ENCODE measurements around the gene DNASE1L3. TPM values are rescaled to one million over a fixed set of nuclear protein-coding genes. Genes with fewer than 3 reads are reported as not detected.
"Not testable (repeated sequence)": the region's sequence is repeated elsewhere in the genome, so short reads cannot be mapped to it uniquely, and the experiment has no call there.

The DNASE1L3 gene
- total RNA-seq, 1 donor from 2014 or later, result 1.9 TPM

DNA sequence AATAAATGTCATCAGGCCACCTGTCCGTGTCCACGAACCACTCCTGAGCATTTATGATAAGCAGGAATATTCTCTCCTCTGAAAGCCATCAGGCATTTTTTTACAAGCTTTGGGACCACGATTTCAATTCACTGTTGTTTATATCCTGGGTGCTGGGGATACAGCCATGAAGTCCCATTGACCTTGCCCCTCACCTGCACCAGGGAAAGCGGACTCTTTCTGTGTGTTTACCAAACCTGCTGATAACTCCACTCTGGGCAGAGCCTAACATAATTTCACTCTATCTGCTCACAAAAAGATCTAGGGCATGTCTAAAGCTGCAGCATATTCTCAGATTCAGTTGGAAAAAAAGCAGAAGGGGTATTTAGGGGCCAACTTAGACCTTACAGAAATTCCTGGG lies 4.8 kb downstream of the DNASE1L3 start:
- no peak for DNase-seq
- intact Hi-C loops (cut with micrococcal nuclease), result no loop called here
- ATAC-seq, result no peak

DNA sequence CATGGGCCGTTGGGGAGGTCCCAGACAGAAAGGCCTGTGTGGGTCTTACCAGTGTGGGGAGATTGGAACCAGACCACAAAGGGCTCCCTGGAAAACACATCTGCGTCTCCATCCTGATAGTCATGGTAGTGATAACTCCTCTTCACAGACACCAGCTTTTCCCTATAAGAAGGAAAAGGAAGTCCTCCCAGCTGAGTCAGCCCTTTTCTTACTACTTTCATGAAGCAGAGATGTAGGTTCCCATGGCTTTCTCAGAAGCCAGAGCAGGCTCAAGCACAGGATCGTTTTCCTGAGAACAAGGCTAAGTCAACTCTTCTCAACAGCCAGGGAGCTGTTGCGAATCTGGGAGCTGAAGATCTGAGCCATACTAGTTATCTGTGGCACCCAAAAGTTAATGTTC lies 6.1 kb downstream of the DNASE1L3 start:
- DNase-seq (no peak), ATAC-seq (no peak)
- intact Hi-C loops (cut with micrococcal nuclease), result no loop called here

DNA sequence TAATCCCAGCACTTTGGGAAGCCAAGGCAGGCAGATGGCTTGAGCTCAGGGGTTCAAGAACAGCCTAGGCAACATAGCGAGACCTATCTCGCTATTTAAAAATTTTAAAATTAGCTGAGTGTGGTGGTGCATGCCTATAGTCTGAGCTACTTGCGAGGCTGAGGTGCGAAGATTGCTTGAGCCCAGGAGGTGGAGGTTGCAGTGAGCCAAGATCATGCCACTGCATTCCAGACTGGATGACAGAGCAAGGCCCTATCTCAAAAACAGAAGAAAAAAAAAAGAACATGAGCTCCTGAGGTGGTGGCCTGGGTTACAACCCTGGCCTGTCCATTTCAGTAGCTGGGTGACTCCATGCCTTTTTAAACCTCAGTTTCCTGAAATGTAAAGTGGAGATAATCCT lies 7.2 kb downstream of the DNASE1L3 start:
- ATAC-seq (no peak), DNase-seq (no peak)
- intact Hi-C loops (cut with micrococcal nuclease), result no loop called here

DNA sequence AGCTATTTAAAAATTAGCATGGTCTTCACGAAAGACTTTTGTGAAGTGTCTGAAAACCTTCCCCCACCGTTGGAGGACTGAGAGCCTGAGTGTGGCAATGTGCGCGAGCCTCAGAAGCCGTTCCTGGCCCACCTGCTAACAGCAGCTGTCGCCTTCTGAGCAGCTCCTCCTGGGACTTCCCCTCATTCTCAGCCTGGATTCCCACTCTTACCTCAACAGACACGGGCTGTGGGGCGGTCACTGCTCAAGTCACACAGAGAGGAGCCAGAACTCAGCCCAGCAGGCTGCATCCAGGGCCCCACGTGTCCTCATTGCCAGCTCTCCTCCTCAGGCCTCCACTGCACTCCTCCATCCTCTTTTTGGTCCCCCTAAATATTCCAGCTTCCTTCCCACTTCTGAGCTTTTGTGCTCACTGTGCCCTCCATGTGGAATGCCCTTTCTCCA lies 7.8 kb downstream of the DNASE1L3 start:
- DNase-seq, result no peak
- intact Hi-C loops (cut with micrococcal nuclease), result no loop called here
- ATAC-seq, result no peak

DNA sequence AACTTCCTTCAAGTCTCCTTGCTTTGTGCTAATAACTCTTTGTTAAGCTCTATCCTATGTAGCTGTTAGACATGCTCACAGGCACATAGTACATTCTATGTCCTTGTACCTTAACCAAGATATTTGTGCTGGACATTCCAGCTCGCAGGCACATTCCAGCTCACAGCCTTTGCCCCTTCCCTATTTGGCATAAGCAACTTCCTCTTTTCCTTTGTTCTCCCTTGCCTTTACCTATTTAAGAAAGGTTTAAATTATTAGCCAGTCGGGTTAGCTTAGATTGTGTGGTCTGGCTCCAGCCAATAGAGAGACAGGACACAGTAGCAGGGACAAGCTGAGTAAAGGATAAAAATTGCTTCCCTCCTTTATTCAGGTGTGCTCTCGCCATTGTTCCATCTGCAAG lies 9.3 kb downstream of the DNASE1L3 start:
- DNase-seq, result not testable (repeated sequence)

DNA sequence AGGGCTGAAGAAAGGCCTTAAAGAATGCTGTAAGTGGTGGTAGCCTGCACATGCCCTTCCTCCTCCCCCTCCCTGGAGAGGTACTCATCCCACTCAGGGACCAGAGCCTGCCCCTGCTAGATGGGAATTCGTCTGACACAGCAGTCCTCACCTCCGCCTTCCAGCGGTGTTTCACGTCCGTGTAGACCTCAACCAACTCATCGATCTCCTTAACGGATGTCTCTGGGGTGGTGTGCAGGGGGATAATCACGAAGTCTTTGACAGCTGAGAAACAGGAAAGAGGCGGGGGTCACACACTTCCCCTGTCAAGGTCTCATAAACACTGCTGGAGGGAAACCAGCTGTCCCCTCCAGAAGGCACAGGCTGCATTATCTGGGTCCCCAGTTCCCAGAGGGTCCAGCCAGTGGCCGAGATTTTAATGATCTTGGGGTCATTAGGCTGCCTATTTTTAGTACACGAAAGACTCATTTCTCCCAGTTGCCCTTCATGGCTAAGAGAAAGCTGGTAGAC lies 9.9 kb downstream of the DNASE1L3 start:
- ATAC-seq (no peak), DNase-seq (no peak)
- intact Hi-C loops (cut with micrococcal nuclease), result no loop called here

More for the DNA sequence above, 9.3 kb downstream of the DNASE1L3 start:
- intact Hi-C loops (cut with micrococcal nuclease); ATAC-seq: not testable (repeated sequence)

DNA sequence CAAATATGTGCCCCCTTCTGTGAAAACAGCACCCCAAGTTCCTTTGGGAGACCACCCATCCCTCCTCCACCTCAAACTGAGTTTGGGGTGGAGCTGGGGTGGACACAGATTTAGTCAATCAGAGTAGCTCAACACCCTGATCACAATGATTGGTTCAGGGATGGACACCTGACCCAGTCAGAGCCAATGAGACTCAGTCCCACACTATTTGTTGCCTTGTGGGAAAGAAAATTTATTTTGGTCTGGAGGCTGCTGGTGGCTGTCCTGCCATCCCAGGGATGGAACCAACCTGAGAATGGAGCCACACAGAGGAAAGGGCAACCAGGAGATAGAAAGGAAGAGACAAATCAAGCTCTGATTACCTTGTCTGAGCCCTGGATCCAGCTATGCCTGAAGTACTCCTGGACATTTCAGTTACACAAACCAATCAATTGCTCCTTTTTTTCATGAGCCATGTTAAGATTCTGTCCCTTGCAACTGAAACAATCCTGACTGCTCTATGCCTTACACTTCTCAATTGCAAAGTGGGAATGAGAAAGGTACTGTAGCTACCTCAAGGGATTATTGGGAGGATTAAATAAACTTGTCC lies 10.6 kb downstream of the DNASE1L3 start:
- ATAC-seq, result no peak
- no peak for DNase-seq
- intact Hi-C loops (cut with micrococcal nuclease), result no loop called here

DNA sequence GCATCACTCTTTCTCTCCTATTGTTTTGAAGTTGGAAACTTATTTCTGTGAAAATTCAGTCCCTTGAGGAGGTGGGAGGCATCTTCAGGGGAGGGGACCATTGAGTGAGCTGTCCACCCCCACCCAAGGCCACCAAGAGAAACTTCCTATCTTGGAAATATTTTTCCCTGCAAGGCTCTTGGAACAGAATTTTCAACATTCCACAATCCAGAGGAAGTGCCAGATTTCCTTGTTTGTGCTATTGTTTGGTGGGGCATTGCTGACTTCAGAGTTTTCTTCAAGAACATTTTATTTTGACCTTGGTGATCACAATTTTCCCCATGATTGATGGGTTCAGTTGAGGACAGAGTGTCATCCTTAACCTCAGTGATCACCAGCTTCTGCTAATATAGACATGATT lies 12.0 kb downstream of the DNASE1L3 start:
- ATAC-seq, result no peak
- DNase-seq, result no peak
- intact Hi-C loops (cut with micrococcal nuclease), result no loop called here

DNA sequence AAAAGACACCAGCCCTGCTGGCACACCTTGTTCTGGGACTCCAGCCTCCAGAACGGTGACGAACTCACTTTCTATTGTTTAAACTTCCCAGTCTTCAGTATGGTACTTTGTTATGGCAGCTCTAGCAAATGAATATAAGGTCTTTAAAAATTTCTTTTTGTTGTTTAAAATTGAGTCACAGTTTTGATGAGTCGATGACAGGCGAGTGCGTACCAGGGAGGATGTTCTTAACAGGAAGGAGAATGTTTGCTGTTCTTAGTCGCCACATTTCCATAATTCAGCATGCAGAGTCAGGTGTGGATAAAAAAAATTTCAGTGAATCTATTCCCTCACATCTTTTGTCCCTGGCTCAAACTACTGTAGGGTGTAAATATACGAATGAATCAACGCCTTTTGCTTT lies 12.4 kb downstream of the DNASE1L3 start:
- intact Hi-C loops (cut with micrococcal nuclease), result no loop called here
- no peak for DNase-seq
- ATAC-seq, result no peak

DNA sequence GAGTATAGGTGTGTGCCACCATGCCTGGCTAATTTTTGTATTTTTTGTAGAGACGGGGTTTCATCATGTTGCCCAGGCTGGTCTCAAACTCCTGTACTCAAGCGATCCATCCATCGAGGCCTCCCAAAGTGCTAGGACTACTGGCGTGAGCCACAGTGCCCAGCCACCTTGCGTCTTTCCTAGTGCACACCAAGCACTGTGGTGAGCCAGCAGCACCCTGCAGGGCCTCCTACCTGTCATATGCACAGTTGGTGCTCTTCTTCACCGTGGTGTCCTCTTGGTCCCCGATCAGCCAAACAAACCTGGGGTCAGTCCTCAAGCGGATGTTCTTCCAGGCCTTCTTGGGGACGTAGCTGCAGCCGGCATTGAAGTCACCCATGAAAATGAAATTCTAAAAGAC lies 13.2 kb downstream of the DNASE1L3 start:
- ATAC-seq (no peak), DNase-seq (no peak)
- intact Hi-C loops (cut with micrococcal nuclease), result no loop called here

DNA sequence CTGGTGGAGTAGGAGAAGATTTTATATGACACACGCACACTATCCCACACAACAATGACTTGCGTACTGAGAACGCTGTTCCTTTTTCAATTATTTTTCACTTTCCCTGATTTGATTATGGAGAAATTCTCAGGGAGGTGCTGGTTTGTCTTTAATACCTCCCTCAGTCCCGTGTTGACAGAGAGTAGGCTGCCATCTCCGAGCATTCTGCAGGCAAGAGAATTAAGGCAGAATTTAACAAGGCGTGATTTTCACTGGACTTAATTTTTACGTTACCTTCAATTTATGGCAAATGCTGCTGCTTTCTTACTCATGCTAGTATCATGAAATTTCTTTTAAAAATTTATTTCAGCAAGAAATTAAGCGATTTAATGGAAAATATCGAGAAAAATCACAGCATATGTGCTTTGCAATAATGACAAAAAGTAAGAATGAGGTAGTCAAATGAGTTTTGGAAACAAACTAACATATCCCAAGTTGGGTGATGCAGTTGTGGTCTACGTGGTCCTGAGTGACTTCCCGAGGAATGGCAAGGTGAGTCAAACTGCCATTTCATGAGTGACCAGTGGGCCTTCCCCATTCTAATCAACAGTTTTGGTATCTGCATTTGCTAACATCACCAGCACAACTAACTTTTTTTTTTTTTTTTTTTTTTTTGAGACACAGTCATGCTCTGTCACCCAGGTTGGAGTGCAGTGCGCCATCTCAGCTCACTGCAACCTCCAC lies 16.9 kb downstream of the DNASE1L3 start:
- intact Hi-C loops (cut with micrococcal nuclease), result no loop called here
- ATAC-seq, result no peak
- no peak for DNase-seq

DNA sequence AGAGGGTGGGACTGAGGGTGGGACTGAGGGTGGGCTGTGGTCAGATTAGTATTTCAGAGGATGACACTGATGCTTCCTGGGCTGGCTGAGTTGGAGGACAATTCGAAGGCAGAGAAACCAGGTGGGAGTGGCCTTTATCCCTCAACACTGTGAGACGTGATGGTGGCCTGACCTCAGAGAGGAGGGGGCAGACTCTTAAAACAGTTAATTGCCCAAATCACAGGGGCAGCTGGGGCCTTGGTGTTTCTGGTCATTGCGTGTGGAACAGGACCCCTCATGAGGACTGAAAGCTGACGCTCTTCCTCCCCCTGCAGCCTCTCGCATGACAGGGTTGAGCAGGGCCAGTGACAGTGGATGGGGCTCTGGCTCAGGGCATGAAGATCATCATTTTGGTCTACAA lies 18.7 kb downstream of the DNASE1L3 start:
- ATAC-seq, result no peak
- intact Hi-C loops (cut with micrococcal nuclease), result no loop called here

DNA sequence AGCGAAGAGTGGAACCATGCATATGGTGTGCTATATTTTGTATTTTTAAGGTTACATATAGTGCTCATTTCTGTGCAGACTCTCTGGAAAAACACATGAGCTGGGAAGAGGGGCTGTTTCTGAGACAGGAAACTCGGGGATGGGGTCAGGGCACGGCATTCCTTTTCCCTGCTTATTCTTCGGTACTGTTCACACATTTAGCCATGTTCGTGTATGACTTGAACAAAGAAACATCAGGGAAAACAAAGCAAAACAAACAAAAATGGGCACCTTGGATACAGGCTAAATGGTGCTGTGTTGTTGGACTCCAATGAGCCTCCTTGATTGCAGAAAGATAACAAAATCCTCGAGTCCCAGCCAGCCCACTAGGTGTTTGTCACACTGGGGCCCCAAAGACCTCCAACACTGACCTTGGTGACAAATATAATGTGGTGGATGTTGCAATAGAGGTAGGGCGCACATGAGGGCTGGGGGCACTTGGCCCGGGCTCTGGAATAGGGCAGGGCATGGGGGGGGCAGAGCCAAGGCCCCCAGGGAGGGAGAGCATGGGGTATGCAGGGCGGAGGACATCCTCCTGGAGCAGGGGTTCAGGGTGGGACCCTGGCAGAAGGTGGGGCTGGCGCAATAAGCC lies 19.3 kb downstream of the DNASE1L3 start:
- ATAC-seq, result no peak
- no peak for DNase-seq
- intact Hi-C loops (cut with micrococcal nuclease), result no loop called here

More for the DNA sequence above, 18.7 kb downstream of the DNASE1L3 start:
- DNase-seq, result no peak

DNA sequence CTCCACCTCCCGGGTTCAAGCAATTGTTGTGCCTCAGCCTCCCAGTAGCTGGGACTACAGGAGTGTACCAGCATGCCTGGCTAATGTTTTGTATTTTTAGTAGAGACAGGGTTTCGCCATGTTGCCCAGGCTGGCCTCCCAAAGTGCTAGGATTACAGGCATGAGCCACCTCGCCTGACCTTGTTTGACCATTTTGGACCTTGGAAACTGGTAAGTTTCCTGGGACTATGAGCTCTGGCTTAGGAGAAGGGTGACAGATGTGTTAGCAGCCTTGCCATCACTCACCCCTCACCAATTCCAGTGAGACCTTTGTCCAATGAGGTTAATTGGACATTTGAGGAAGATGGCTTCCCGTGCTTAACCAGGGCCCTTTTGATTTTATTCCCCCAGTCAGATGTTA lies 19.9 kb downstream of the DNASE1L3 start:
- intact Hi-C loops (cut with micrococcal nuclease), result no loop called here
- ATAC-seq (no peak), DNase-seq (no peak)

DNA sequence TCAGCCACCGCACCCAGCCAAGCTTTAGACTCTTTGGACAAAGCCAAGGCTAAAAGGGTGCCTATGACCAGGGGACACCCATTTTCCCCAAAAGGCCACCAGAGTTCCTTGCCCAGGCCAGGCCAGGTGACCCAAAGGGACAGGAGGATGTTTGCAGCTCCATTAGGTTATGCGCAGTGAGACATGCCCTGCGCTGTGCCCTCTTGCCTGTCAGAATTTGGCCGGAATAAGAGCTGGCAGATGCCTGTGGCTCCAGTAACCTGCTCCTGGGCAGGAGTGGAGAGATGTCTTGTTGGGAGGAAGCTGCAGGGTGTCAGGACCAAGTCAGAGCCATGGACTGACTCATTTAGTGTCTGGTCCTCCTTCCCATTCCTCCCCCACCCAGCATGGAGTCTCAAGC lies 20.5 kb downstream of the DNASE1L3 start:
- ATAC-seq (no peak), DNase-seq (no peak)
- intact Hi-C loops (cut with micrococcal nuclease), result no loop called here

DNA sequence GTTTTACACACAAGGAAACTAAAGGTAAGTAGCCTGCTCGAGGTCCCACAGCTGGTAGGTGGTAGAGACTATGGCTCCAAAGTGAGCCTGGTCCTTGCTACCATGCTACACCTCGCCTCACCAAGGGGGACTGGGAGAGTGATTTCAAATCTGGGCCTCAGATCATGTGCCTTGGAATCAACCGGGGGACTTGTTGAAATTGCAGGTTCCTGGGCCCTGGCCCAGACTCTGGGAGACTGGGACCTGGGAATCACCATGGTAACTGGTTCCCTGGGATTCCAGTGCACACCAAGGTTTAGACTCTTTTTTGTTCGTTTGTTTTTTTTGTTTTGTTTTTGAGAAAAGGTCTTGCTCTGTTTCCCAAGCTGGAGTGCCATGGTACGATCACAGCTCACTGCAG lies 21.1 kb downstream of the DNASE1L3 start:
- DNase-seq (no peak), ATAC-seq (no peak)
- intact Hi-C loops (cut with micrococcal nuclease), result loop anchor here (5.0 kb wide), 1 partner anchor 108 kb away; no protein-coding TSS in a partner anchor

DNA sequence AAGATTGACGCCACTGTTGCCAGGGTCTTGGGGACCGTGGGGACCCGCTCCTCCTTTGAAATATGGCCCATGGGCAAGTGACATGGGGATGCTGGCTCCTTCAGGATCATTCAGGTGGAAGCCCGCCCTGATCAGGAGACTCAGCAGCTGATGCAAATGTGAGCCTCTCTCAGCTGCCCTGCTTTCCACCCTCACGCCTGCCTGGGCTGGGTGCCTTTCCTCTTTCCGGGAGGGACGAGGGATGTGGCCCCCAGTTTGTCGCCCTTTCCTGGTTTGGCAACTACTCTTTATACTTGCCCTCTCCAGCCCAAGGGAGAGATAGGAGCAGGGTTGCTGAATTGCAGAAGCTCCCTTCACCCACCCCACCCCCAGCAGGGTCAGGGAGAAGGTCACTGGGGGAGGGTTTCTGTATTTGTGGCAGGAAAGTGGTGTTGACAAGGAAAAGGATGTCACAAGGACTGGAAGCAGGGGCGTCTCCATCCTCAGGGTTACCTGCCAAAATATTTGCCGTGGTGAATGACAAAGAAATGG lies 21.8 kb downstream of the DNASE1L3 start:
- peak; percentile 53 for ATAC-seq
- no peak for DNase-seq
- intact Hi-C loops (cut with micrococcal nuclease), result loop anchor here (5.0 kb wide), 1 partner anchor 108 kb away; no protein-coding TSS in a partner anchor

DNA sequence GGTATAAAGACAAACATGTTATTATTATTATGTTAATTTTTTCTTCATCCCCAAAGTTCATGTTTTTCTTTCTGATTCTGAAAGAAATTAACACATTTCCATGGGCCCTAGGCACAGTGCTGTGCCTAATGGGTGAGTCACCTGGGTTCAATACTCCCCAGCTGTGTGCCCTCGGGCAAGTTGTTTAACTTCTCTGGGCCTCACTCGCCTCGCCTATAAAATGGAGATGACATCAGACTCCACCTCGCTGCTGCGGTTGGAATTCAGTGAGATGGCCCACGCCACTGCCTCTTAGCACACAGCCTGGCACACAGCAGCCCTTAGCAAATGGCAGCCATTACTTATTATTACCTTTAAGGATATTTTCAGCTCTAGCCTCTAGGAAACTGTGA lies 22.6 kb downstream of the DNASE1L3 start:
- no peak for ATAC-seq
- intact Hi-C loops (cut with micrococcal nuclease), result loop anchor here (5.0 kb wide), 1 partner anchor 109 kb away; no protein-coding TSS in a partner anchor
- no peak for DNase-seq

DNA sequence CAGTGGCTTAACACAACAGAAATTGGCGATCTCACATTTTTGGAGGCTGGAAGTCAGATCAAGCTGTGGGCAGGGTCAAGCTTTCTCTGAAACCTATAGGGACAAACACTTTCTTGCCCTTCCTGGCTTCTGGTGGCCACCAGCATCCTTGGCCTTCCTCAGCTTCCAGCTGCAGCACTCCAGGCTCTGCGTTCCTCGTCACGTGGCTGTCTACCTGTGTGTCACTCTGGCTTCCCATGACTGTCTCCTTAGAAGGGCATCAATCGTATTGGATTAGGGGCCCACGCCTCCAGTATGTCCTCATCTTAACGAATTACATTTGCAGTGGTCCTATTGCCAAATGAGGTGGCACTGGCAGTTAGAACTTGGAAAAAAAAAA lies 25.8 kb downstream of the DNASE1L3 start:
- intact Hi-C loops (cut with micrococcal nuclease), result loop anchor here (5.0 kb wide), 1 partner anchor 112 kb away; no protein-coding TSS in a partner anchor
- DNase-seq, result no peak
- ATAC-seq, result no peak

Data from left ventricle myocardium superior (tissue), 1 donor.